HL-60/S4 treated with phorbol 12-myristate 13-acetate at 8.2 ng/mL for 4 days and 3 days (cell line): ENCODE data around the gene KRT77.

ENCODE experiments used
- in situ Hi-C: fragments of 300-500 bp; cut with MboI; formaldehyde crosslinking; loops from 2 replicates; pipeline ENCODE4 v1.15.0; 2022; ENCODE audit warnings: low sequenced_read_pairs

Gene KRT77

GRCh38 chr12:52694151-52694550 is 9.2 kb downstream of the KRT77 start:
- in situ Hi-C loops: no loop called here

GRCh38 chr12:52693261-52693660 is 10.1 kb downstream of the KRT77 start:
- in situ Hi-C loops: no loop called here

- in situ Hi-C loops: no loop called here
Measured at GRCh38 chr12:52692254-52692653, 11.1 kb downstream of the KRT77 start.

GRCh38 chr12:52691841-52692150 is 11.5 kb downstream of the KRT77 start:
- in situ Hi-C loops: no loop called here

- in situ Hi-C loops: no loop called here
Measured at GRCh38 chr12:52691076-52691840, 12.1 kb downstream of the KRT77 start.

- in situ Hi-C loops: no loop called here
Measured at GRCh38 chr12:52690351-52691075, 12.8 kb downstream of the KRT77 start.

- in situ Hi-C loops: no loop called here
Measured at GRCh38 chr12:52689936-52690335, 13.4 kb downstream of the KRT77 start.

GRCh38 chr12:52689239-52689638 is 14.1 kb downstream of the KRT77 start:
- in situ Hi-C loops: no loop called here

- in situ Hi-C loops: no loop called here
Measured at GRCh38 chr12:52688481-52688880, 14.8 kb downstream of the KRT77 start.

GRCh38 chr12:52687497-52688385 is 15.6 kb downstream of the KRT77 start:
- in situ Hi-C loops: no loop called here

GRCh38 chr12:52686756-52687487 is 16.4 kb downstream of the KRT77 start:
- in situ Hi-C loops: no loop called here

GRCh38 chr12:52686063-52686462 is 17.3 kb downstream of the KRT77 start:
- in situ Hi-C loops: no loop called here

GRCh38 chr12:52685406-52685890 is 17.9 kb downstream of the KRT77 start:
- in situ Hi-C loops: no loop called here

GRCh38 chr12:52684431-52684830 is 18.9 kb downstream of the KRT77 start:
- in situ Hi-C loops: no loop called here

- in situ Hi-C loops: no loop called here
Measured at GRCh38 chr12:52683575-52684300, 19.6 kb downstream of the KRT77 start.

GRCh38 chr12:52682938-52683574 is 20.3 kb downstream of the KRT77 start:
- in situ Hi-C loops: no loop called here

GRCh38 chr12:52682381-52682660 is 21.0 kb downstream of the KRT77 start:
- in situ Hi-C loops: no loop called here

- in situ Hi-C loops: no loop called here
Measured at GRCh38 chr12:52681526-52682380, 21.6 kb downstream of the KRT77 start.

GRCh38 chr12:52680363-52680762 is 23.0 kb downstream of the KRT77 start, which contains the start of gene KRT1:
Gene KRT1 (minus strand): TSS chr12:52680407. CDS start chr12:52680348, 59 bp downstream.
- in situ Hi-C loops: no loop called here
